Caki2 (cell line): ENCODE measurements around the gene VAV3. TPM values are rescaled to one million over a fixed set of nuclear protein-coding genes. Genes with fewer than 3 reads are reported as not detected.
A peak's percentile ranks its signal among the peaks of the same experiment; 100 is the strongest.
"Not testable (repeated sequence)": the region's sequence is repeated elsewhere in the genome, so short reads cannot be mapped to it uniquely, and the experiment has no call there.

Experiments
- DNase-seq: peaks from one replicate; pipeline ENCODE4 v3.0.0-alpha.2; 2015; ENCODE audit warnings: low read depth
- in situ Hi-C: cut with HindIII; loops from 2 replicates; pipeline ENCODE4 v1.10.0; 2016; ENCODE audit warnings: low sequenced_read_pairs, low pct_unique_long_range_greater_than_20kb, mixed read lengths
- total RNA-seq: library from RNA; depleted of rRNA; stranded (reverse); fragments of >200 nt; shearing (Covaris generic); gene quantifications from 2 replicates; pipeline ENCODE4 v1.2.3, GENCODE V29; 2014; ENCODE audit warnings: low replicate concordance

VAV3 gene
- total RNA-seq, 1 experiment from 2014 or later, result 21.4 TPM

DNA sequence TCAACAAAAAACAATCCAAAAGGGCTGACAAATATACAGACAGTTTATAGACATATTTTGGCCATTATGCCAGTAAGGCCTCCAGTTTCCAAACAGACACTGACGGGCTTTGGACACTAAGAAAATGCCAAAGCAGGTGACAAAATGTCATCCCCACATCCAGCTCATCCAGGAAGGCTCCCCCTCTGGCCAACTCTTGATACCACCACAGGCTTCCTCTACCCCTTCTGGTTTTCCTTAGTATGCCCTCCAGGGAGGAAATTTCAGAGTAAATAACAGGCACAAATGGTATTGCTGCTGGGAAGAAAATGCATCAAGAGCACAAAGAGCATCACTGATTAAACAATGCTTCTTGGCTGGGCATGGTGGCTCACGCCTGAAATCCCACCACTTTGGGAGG is 225.3 kb downstream of the VAV3 start:
- in situ Hi-C loops, result no loop called here
- DNase-seq, result no peak

DNA sequence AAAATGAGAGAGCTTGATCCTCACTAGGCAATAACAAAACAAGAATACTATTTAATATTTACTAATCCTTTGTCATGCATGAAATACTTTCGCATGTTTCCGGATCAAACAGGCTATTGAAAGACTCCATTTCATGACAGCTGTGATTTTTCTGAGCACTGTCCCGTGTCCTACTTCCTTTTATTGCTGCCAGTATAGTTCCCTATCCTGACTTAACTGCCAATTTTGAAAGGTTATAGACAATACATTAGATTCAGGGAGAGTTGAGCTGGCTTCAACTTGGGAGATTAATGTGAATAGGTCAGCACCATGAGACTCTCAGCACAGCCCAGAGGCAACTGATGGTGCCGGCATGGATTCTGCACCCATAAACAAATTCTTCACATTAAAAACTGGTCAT is 225.8 kb downstream of the VAV3 start:
- DNase-seq, result peak; percentile 33
- in situ Hi-C loops, result no loop called here

DNA sequence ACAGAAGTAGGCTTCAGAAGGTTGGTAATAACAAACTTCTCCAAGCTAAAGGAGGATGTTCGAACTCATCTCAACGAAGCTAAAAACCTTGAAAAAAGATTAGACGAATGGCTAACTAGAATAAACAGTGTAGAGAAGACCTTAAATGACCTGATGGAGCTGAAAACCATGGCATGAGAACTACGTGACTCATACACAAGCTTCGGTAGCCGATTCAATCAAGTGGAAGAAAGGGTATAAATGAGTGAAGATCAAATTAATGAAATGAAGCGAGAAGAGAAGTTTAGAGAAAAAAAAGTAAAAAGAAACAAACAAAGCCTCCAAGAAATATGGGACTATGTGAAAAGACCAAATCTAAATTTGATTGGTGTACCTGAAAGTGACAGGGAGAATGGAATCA is 231.6 kb downstream of the VAV3 start:
- in situ Hi-C loops, result not testable (repeated sequence)
- peak; percentile 65 for DNase-seq

DNA sequence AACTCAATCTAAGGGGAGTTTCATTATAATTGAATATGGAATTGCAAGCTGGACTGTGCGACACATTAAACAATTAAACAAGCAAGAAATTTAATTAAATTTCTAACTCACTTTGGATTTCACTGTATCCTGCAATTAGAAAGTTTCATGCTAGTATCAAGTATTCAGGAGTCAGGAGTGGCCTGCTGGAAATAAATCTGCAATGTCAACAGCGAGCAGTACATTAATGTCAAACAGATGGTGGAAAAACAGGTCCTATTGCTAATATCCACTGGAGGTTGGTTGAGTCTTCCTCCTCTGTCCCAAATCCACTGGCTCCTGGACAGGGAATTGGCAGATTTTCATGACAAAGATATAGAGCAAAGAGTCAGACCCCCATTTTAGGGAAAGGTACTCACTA is 237.1 kb downstream of the VAV3 start:
- DNase-seq, result no peak
- in situ Hi-C loops, result no loop called here

DNA sequence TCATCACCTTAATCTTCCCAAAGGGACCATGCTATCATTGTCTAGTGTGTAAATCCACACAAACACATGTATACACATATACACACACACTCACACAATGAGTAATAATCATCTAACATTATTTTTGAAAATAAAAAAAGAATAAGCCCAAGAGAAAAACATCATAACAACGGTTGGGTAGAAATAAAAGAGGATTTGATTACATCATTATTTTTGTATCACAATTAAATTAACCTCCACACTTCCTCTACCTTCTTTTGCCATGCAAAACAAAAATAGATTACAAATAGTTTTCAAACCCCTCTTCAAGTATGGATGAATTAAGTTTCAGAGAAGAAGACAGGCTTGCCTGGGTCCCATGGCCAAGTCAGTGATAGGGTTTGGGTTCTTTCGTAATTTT is 238.1 kb downstream of the VAV3 start:
- in situ Hi-C loops, result no loop called here
- no peak for DNase-seq

DNA sequence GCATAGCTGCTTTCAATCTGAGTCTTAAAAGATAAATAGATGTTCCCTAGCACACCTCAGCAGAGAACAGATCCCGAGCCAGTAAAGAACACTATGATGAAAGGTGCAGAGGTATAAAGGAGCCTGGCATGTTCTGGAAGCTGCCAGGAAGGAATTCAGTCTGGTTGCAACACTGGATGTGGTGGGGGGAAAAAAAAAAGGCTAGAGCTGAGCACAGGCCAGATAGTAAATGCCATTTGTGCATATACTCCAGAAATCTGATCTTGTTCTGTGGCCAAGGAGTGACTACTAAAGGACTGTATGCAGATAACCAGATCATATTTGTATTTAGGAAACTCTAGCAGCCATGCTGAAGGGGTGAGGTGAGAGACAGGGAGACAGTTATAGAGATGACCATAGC is 240.3 kb downstream of the VAV3 start:
- in situ Hi-C loops, result no loop called here
- DNase-seq, result no peak

DNA sequence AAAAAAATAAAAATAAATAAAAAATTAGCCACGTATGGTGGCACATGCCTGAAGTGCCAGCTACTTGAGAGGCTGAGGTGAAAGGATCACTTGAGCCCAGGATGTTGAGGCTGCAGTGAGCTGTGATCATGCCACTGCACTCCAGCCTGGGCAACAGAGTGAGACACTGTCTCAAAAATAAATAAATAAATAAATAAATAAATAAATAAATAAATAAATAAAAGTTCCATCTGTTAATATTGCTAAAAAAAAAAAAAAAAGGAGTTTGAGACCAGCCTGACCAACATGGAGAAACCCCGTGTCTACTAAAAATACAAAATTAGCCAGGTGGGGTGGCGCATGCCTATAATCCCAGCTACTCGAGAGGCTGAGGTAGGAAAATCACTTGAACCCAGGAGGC is 244.8 kb downstream of the VAV3 start:
- in situ Hi-C loops, DNase-seq: not testable (repeated sequence)

DNA sequence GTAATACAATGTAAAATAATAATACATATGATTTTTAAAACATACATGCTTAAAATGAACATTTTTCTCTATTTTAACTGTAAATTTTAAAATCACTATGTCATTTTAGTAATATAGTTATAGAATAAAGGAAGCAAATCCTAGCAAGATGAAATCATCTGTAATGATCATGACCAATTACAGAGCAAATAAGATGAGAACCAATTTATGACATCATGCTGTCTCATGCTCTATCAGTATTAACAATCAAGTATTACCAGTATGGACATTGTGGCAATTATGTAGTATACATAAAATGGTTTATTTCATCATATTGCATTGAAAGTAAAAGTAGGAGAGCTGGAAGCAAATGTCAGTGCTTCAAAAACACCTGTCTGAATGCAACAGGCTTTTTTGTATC is 255.0 kb downstream of the VAV3 start:
- no peak for DNase-seq
- in situ Hi-C loops, result no loop called here

DNA sequence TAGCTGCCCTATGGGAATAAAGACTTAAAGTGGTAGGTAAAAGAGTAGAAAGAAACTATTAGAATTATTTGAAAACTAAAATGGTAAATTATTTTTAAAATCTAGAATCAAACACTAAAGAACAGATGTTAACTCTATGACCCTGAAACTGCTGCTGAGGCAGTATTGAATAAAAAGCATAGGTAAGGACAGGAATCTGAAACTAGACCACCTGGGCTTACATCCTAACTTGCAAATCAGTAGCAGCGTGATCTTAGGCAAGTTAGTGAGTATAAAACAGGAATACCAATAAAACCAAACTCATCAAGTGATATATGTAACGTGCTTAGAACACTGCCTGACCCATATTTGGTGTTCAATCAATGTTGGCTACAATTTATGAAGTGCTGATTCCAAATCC is 257.9 kb downstream of the VAV3 start:
- in situ Hi-C loops, result no loop called here
- no peak for DNase-seq

DNA sequence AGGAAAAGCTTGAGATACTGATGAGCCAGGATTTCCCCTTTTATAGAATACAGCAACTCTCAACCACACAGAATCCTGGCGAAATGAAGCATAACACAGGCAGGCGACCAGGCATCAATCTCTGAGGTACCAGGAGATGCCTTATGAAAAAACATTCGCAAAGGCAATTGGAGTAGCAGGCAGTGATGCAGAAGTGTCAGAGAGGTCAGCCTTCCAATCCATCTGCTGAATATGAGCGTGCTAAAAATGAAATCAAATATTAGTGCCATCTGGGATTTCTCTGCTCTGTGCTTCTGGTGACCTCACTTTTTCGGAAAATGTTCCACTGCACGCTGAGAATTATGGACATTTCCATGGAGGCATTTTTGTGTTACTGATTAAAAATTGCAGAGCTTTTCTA is 258.8 kb downstream of the VAV3 start:
- no peak for DNase-seq
- in situ Hi-C loops, result no loop called here

DNA sequence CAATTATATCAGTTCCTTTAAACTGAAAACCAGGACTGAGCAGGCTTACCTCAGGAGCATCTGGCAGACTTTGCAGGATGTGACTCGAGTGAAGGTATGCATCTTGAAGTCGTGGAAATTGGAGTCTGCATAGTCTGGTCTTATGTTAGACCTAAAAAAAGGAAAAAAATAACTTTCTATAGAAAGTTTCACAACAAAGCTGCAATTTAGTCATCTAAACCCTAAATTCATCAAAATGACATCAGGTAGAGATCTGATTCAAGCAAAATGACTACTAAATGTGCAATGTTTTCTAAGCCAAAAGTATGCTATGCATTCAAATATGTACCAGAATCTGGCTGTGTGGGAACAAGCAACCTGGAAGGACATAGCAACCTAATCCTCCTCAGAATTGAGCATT is 260.1 kb downstream of the VAV3 start:
- in situ Hi-C loops, result no loop called here
- DNase-seq, result no peak

DNA sequence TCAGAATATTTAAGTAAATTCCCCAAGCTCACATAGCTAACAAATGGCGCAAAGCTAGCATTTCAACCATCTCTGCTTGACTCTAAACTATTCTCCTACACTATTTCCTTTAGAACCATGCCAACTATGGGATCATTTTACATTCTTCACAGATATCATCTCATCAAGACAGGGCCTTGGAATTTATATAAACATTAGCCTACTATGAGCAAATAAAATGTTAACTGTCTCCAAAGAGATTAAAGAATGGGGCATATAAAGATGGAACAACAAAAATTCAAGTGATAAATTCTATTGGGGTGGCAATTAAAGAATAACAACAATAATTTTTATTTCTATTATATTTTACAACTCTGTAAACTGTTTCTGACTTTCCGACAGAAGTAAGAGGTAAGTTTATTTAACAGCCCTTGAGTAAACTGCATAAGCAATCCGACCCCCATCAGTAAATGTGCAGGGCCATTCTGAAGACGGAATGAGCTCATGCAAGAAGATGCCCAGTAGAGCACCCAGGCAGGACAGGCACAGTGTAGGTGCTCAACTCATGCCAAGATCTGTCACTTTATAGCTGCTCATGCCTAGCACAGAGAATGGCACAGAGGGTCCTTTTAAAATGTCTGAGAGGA is 261.9 kb downstream of the VAV3 start:
- in situ Hi-C loops, result no loop called here
- no peak for DNase-seq

DNA sequence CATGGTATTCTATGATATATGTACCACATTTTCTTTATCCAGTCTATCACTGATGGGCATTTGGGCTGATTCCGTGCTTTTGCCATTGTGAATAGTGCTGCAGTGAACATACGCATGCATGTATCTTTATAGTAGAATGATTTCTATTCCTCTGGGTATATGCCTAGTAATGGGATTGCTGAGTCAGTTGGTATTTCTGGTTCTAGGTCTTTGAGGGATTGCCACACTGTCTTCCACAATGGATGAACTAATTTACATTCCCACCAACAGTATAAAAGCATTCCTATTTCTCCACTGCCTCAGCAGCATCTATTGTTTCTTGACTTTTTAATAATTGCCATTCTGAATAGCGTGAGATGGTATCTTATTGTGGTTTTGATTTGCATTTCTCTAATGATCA is 264.3 kb downstream of the VAV3 start:
- in situ Hi-C loops, DNase-seq: not testable (repeated sequence)

DNA sequence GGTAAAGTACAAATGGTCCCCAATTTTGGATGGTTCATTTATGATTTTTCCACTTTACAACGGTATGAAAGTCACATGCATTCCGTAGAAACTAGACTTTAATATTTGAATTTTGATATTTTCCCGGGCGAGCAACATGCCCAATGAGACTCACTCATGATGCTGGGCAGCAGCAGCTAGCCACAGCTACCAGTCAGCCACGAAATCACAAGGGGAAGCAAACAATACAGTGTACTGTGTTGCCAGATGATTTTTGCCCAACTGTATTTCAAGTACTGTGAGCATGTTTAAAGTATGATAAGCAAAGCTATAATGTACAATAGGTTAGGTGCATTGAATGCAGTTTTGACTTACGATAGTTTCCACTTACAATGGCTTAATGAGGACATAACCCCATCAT is 266.8 kb downstream of the VAV3 start:
- DNase-seq, result no peak
- in situ Hi-C loops, result no loop called here

DNA sequence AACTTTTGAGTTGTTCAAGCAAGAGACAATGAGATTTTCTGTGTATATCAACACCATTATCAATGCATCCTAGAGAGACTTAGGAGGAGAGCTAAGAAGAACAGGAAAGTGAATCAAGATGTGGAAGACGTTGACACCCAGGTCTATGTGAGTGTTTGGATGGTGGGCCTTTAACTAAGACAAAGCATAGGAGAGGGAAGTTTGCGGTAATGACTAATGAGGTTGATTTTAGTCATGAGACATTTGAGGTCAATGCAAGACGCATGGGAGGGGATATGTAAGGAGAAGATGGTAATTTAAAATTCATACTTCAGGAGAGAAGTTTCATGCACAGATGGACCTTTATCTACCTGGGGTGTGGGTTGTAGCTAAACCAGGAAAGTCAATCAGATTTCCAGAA is 269.6 kb downstream of the VAV3 start:
- in situ Hi-C loops, result no loop called here
- no peak for DNase-seq

DNA sequence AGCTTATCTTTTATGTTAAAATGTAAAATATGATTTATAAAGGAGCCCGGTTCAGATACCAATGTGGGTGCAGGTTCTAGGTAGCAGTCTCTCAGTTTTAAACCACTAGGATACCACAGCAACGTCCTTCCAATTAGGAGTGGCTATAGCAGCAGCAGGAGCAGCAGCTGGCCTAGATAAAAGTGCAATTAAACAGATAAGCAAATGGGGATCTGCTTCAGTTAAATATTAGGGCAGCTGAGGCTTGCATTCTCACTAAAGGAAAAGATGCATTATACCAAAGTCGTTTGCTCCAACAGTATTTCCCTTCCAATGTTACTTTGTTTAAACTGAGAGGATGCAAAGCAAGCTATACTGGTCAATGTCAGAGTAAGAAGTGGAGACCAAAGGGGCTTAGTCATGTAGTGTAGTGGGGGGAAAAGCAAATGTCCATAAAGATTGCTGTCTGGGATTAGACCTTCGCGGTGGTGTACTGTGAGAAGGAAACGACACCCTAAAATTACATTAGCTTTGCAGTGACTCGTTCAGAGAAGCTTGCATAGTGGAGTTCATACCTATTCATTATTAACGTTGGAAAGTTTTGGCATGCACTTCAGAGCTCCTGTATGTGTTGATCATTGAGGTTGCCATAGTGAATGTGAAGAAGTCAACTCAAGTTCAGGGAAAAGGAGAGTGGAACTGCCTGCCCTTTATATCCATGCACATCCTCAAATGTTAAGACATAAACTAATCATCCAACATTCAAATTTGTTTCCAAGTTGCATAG is 272.2 kb downstream of the VAV3 start:
- in situ Hi-C loops, result no loop called here
- DNase-seq, result peak; percentile 35

DNA sequence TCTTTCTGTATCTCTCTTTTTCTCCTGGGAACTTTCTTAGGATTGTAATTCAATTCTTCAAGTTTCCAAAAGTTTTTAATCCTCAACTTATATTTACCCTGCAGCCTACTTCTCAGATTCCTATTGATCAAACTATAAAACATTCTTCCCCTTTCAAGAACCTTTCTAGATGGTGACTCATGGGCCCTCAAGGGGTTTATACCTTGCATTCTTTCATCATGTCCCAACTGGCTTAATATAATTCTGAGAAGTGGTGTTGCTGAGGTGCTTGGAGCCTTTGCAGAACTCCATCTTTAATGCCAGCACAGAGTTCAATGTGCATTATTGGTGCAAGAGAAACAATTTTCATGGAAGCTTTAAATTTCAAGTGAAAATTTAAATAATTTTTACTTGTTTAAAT is 273.4 kb downstream of the VAV3 start:
- DNase-seq, result no peak
- in situ Hi-C loops, result no loop called here

DNA sequence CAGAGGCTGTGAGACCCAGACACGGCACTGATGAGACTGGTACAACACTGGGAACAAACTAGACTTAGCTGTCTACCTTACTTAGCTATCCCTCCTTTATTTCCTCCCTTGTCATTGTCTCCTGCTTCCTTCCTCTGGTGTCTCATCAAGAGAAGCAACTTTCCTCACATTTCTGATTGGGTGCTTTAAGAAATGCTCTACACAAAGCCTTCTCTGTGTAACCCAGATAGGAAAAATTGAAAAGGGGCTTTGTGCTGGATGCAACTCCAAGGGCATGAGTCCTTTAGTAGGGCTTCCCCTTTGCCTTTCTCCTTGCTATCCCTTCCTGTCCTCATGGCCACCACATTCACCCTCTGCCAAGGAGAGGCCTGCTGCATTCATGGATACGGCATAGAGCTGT is 274.5 kb downstream of the VAV3 start:
- in situ Hi-C loops, result no loop called here
- no peak for DNase-seq

DNA sequence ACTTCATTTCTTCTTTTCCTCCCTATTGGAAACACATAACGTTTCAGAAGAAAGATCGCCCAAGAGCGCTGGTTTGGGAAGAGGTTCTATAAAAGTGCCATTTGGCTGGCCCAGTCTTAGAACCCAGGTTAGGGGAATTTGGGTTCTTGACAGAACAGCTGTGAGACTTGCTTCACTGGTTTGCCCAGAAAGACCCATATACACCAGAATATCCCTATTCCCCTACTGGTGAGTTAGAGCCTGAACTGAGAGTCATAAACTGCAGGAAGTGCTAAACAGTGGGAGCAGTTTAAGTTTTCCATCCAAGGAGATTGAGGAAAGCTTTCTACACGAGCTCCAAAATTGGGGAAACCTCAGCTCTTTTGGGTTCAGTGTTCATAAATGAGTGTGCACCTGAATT is 275.2 kb downstream of the VAV3 start:
- in situ Hi-C loops, result no loop called here

DNA sequence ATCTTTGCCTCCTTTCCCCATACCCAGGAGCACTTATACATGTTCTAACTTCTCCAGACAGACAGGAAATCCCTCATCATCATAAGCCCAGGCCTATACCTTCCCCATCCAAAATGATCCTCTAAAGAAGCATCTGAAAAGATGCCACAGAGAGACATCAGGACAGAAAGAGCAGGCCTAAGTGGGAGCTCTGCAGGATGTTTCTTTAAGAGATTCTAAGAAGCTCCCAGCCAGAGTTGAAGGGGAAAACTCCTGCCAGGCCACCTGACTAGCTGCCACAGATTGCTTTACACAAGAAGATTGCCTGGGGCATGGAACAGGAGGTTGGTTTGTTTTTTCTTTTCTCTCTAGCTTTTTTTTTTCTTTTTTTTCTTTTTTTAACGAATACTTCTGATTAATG is 275.8 kb downstream of the VAV3 start:
- DNase-seq, result peak; percentile 54
- in situ Hi-C loops, result no loop called here

More for the DNA sequence above, 275.2 kb downstream of the VAV3 start:
- DNase-seq, result no peak
